COLO829 (cell line): ENCODE measurements around the gene ERVV-1.
A peak's percentile ranks its signal among the peaks of the same experiment; 100 is the strongest.
"Not testable (repeated sequence)": the region's sequence is repeated elsewhere in the genome, so short reads cannot be mapped to it uniquely, and the experiment has no call there.

ENCODE experiments used
- DNase-seq: peaks from one replicate; pipeline ENCODE4 v3.0.0; 2012; ENCODE audit warnings: low spot score

ERVV-1 gene

DNA sequence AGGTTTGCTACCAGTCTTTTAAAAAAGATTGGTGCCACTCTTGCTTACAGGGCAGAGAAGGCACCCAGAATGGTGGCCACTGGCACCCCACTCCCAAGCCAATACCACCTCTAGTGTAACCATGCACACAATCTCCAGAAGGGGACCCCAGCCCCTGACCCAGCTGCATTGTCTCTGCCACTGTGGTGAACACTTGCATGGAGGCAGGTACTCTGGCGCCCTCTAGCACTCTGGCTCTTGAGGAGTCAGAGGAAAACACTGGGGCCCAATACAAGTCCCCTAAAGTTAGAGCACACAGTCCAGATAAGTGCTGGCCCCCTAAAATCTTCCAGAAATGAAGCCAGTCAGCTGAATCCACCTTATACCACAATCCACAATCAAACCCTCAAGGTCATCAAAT, 6.0 kb downstream of the ERVV-1 start:
- DNase-seq = no peak

- not testable (repeated sequence) for DNase-seq
These were observed 14.6 kb downstream of the ERVV-1 start for GRCh38 chr19:53028306-53028705.

DNA sequence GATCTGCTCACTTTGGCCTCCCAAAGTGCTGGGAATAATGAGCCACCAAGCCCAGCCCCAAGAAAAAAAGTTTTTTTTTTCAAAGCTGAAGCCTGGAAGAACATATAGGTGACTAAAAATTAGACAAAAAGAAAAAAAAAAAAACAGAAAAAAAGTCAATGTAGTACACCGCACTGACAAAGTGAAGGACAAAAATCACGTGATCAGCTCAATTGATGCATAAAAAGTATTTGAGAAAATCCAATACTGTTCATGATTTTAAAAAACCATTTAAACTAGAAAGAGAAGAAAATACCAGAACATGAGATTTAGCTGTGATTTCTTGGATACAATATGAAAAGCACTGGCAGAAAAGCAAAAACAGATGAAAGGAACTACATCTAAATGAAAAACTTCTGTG, 20.3 kb downstream of the ERVV-1 start:
- DNase-seq = no peak

GRCh38 chr19:53034948-53035675, 21.4 kb downstream of the ERVV-1 start:
- no peak for DNase-seq

- DNase-seq = peak; percentile 26
These were observed 23.7 kb downstream of the ERVV-1 start for GRCh38 chr19:53037101-53038097.

GRCh38 chr19:53041366-53041765, 27.6 kb downstream of the ERVV-1 start:
- DNase-seq = no peak

DNA sequence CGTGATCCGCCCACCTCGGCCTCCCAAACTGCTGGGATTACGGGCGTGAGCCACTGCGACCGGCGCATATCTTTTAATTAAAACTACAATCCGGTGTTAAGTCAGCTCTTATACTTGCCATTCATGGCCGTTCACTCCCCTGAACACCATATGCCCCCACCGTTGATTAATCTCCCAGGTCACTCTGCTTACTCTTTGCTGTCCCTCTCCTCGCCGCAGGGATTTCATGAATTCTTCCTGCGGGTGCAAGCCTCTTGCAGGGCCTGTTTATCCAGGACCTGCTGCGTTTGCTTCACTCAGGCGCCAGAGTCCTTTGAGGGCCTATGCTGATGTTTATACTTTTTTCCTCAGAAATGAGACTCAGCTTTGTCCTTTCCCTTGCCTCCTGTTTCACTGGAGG, 31.8 kb downstream of the ERVV-1 start:
- DNase-seq = no peak

DNA sequence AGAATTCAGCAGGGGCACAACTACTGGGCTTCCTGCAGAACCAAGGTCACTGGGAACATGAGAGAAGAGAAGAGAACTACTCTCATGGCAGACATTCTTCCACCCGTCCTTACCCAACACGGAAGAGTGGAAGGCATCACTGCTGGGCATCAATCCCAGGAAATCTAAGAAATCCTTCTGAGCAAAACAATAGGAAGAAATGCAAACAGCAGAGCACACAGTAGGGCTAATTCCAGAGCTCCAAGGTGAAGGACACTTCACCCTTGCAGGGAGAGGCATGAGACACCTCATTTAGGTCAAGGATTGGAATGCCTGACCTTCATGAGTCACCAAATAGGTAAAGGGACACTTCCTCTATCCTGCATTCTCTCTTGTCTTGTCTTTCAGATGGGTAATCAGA, 33.7 kb downstream of the ERVV-1 start:
- DNase-seq = no peak

- no peak for DNase-seq
These were observed 41.4 kb downstream of the ERVV-1 start for GRCh38 chr19:53055117-53055516.

- DNase-seq = no peak
These were observed 44.3 kb downstream of the ERVV-1 start for GRCh38 chr19:53057904-53058580.
